ENCODE results near the gene CYRIA.

DNA sequence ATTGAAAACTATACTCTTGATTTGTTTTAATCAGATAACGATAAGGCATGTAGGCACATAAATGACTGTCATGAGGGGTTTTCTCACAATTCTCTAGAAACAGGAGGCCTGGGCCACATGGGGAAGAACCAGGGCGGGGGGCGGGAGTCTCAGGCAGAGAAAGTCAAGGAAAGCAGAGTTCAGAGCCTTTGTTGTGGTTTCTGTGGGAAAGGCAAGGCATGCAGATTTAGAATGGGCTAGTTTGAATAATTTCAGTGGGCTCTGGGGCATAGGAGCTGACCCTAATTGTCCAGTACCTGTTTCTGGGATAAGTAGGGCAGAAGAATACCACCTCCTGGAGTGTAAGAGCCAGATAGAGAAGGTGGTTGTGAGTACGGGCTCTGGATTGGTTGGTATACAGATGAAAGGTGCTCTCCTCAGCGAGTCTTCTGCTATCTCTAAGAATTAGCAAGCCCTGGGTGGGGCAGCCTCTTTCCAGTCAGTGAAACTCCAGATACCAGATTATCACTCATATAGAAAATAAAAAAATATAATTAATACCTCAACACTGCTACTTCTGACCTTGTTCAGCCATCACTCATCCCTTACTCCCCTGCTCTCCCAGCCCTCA is 41.5 kb upstream of the CYRIA start:
- TF ChIP-seq POLR2AphosphoS5 (IDR thresholded peaks at IDR 0.05; ENCODE audit: low read depth, low read length) (no peak), POLR2A (IDR thresholded peaks at IDR 0.05; ENCODE audit: low read depth, low read length) (no peak), TAF1 (IDR thresholded peaks at IDR 0.05; ENCODE audit: low read depth, low read length) (no peak)

Data from GM12891 (cell line).